ENCODE results near the gene METTL21C.

GRCh38 chr13:102658660-102659059 is 36.2 kb downstream of the METTL21C start:
- TF ChIP-seq CTCF (IDR thresholded peaks at IDR 0.05; ENCODE audit: insufficient read depth, low read length, poor library complexity, severe bottlenecking), result no peak
- TF ChIP-seq EZH2phosphoT487 (conservative IDR thresholded peaks at IDR 0.05; ENCODE audit: low read length), result no peak

All from SU-DHL-6 (cell line).